Spleen (tissue), 11 donors: ENCODE measurements around the gene HOXB5. TPM values are rescaled to one million over a fixed set of nuclear protein-coding genes. Genes with fewer than 3 reads are reported as not detected.
A peak's percentile ranks its signal among the peaks of the same experiment; 100 is the strongest.

Source experiments
- DNase-seq: peaks from one replicate; pipeline ENCODE4 v3.0.0-alpha.2; 2020
- H3K27ac ChIP-seq, 8 donors: fragments of 200-600 bp; sonication (generic) in 7 of 8; 1 replicate in 4 of 8; 2 replicates in 4 of 8; pipeline versions ENCODE4 v1.5.0 to v1.8.0; 2016 to 2021; ENCODE audit warnings: inconsistent platforms in 4 of 8, mild to moderate bottlenecking in 4 of 8, moderate library complexity in 1 of 8
- H3K27me3 ChIP-seq, 7 donors: fragments of 200-600 bp; sonication (generic) in 6 of 7; replicated peaks in 1 of 7; 1 replicate in 4 of 7; 2 replicates in 3 of 7; pipeline versions ENCODE4 v1.5.0 to v1.8.0; 2016 to 2021; ENCODE audit warnings: inconsistent platforms in 3 of 7, mild to moderate bottlenecking in 1 of 7
- H3K36me3 ChIP-seq, 6 donors: fragments of 200-600 bp; sonication (generic) in 5 of 6; 1 replicate in 4 of 6; 2 replicates in 2 of 6; pipeline versions ENCODE4 v1.5.0 to v1.8.0; 2016 to 2021; ENCODE audit warnings: inconsistent platforms in 2 of 6
- H3K4me1 ChIP-seq, 6 donors: fragments of 200-600 bp; sonication (generic) in 5 of 6; 1 replicate in 3 of 6; 2 replicates in 3 of 6; pipeline versions ENCODE4 v1.5.0 to v1.8.0; 2016 to 2021; ENCODE audit warnings: inconsistent platforms in 3 of 6
- H3K4me3 ChIP-seq, 8 donors: fragments of 200-600 bp; sonication (generic) in 7 of 8; 1 replicate in 4 of 8; 2 replicates in 4 of 8; pipeline versions ENCODE4 v1.5.0 to v1.8.0; 2016 to 2021; ENCODE audit warnings: inconsistent platforms in 4 of 8, mild to moderate bottlenecking in 4 of 8, moderate library complexity in 2 of 8
- H3K9me3 ChIP-seq, 8 donors: fragments of 200-600 bp; sonication (generic) in 7 of 8; 1 replicate in 4 of 8; 2 replicates in 4 of 8; pipeline versions ENCODE4 v1.5.0 to v1.8.0; 2016 to 2021; ENCODE audit warnings: inconsistent platforms in 4 of 8
- CTCF ChIP-seq, 11 experiments: fragments of 200-600 bp in 7 of 11; fragments of 450-650 bp in 4 of 11; sonication (generic) in 4 of 11; IDR thresholded peaks in 8 of 11; conservative IDR thresholded peaks in 3 of 11; 1 replicate in 7 of 11; 2 replicates in 4 of 11; pipeline versions ENCODE4 v1.4.0 to v1.8.0; 2016 to 2021; ENCODE audit warnings: antibody characterized with exemption in 11 of 11, inconsistent platforms in 4 of 11, mild to moderate bottlenecking in 1 of 11
- POLR2A ChIP-seq, 3 donors: fragments of 450-650 bp; IDR thresholded peaks; one replicate each; pipeline ENCODE4 v1.5.1; 2017; ENCODE audit warnings: antibody characterized with exemption in 3 of 3, mild to moderate bottlenecking in 1 of 3
- POLR2AphosphoS5 ChIP-seq, 3 donors: sonication (generic); formaldehyde crosslinking; IDR thresholded peaks; one replicate each; pipeline ENCODE4 v1.5.1; 2017; ENCODE audit warnings: antibody characterized with exemption in 3 of 3
- WGBS, 5 donors: extraction: QIAGEN DNeasy Blood & Tissue Kit in 3 of 5; methylation state at CpG; one replicate each; pipeline versions ENCODE4 v1.1.5 to v1.1.7; 2013 to 2018; 5-methylcytosine and 5-hydroxymethylcytosine counted together
- intact Hi-C: fragments of 100-400 bp; cut with DNase I; formaldehyde crosslinking; loops from one replicate; pipeline ENCODE4 v1.15.0; 2023; ENCODE audit warnings: low total_unique reads
- polyA plus RNA-seq, 3 donors: library from polyadenylated mRNA; stranded (reverse); fragments of 200-250 nt; gene quantifications; one replicate each; pipeline ENCODE4 v1.2.1, GENCODE V29; 2013
- total RNA-seq, 7 donors: library from RNA; depleted of rRNA in 3 of 7; stranded (reverse); fragments of >200 nt in 3 of 7; fragmentation: NEBNext Ultra II Directional in 4 of 7; extraction: Animal tissue kit (Norgen Biotek cat#: 25700) in 4 of 7; gene quantifications; one replicate each; pipeline versions ENCODE4 v1.1.0 to v1.2.1, GENCODE V29; 2016 to 2021
- donor health status: healthy with polysubstance abuse.
- donor health status: DM: no; HTN: no; CAD: no; lungs with moderate emphysema.
- donor health status: DM: no; HTN: no; CAD: no.
- donor health status: Bipolar disorder and iron deficiency.
- donor health status: healthy.
- donor health status: DM: no; HTN: no; CAD: no.
- donor health status: DM: yes; HTN: yes; CAD: no.

HOXB5 gene
- total and polyA plus RNA-seq, 10 donors = 0.43 to 2.6 (median 1.1) TPM

- intact Hi-C loops = no loop called here
- H3K27ac ChIP-seq = peak overlapping the region in 4 of 8 donors; percentile 32 to 60 (median 55)
- no peaks in the 10 kb centered on the region for H3K36me3 ChIP-seq
- no peak for TF ChIP-seq POLR2A (IDR thresholded peaks at IDR 0.05)
- peak in 2 of 3 donors; percentile 15 to 55 for TF ChIP-seq POLR2AphosphoS5 (IDR thresholded peaks at IDR 0.05)
- no peaks in the 10 kb centered on the region for H3K9me3 ChIP-seq
- H3K27me3 ChIP-seq = peaks cover 0 to 100% (median 75%) of the 10 kb centered on the region in 7 donors
- 23 to 45% (median 30%) methylated on average over 21 of the region's 21 CpGs for WGBS, 5 donors
- H3K4me1 ChIP-seq = peaks cover 7 to 35% (median 12%) of the 10 kb centered on the region in 6 donors
- peak; percentile 45 for DNase-seq
- peak overlapping the region in 5 of 8 donors; percentile 19 to 62 (median 26) for H3K4me3 ChIP-seq
Measured at GRCh38 chr17:48603959-48604769, 10.6 kb upstream of the HOXB5 start.

DNA sequence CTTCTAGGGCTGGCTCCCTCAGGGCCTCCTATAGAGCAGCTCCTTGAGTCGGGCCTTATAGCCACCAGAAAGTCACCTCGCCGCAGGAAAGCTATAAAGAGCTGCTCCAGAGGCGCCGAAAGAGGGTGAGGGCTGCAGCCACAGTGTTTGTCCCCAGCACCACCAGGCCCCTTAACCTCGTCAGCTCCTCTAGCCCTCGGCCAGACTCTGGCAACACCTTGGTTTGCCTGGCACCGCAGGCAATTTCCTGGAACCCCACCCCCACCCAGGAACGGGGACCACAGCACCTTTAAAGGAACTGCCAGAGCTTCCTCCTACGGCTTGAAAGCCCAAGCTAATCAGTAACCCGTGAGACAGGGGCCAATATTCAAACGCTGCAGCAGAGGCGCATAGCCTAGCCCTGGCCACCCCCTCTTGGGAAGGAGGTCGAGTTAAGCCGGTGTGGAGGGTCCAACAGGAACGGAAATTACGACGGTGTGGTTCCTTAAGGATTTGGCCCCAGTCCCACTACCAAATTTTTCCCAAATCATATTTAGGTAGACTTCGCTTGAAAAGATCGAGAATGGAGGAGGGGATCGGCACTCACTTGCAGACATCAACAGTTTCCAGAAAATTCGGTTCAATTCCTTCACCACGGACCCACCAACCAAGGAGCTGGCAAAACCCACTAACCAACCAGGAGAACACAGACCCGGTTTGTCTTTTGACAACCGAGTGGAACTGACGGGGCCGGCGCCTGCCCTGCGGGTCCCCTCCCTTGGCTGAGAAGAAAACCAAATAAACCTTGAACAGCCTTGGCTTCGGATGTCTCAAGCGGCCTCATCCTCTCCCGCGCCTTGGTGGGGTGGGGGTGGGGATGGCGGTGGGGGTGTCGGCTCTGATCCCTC, 8.2 kb upstream of the HOXB5 start:
- H3K36me3 ChIP-seq = no peaks in the 10 kb centered on the region
- H3K4me1 ChIP-seq = peaks cover 16 to 57% (median 31%) of the 10 kb centered on the region in 6 donors
- intact Hi-C loops = no loop called here
- H3K9me3 ChIP-seq = no peaks in the 10 kb centered on the region
- peaks cover 2 to 100% (median 88%) of the 10 kb centered on the region in 7 donors for H3K27me3 ChIP-seq
- WGBS, 5 donors = 45 to 52% (median 48%) methylated on average over 35 of the region's 35 CpGs
- no peak for DNase-seq
- H3K27ac ChIP-seq = no peak overlapping the region
- H3K4me3 ChIP-seq = peak overlapping the region in 1 of 8 donors; percentile 62
- TF ChIP-seq CTCF (IDR thresholded peaks at IDR 0.05 in 8 of 11, conservative IDR thresholded peaks at IDR 0.05 in 3 of 11) (no peak), POLR2A (IDR thresholded peaks at IDR 0.05) (no peak), POLR2AphosphoS5 (IDR thresholded peaks at IDR 0.05) (no peak)

DNA sequence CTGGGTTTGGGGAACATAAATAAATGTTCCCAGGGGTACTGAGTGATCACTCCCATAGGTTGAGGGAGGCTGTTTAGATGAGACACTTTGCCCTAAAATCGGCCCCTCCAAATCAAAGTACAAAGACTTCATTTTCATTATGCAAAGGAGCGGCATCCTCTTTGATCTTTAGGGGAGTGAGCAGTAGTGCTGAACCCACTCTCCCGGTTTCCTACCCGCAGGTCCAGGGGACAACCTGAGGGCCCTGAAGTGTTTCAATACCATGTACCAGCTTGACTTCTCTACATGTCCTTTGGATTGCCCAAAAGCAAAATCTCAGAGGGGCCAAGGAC, 7.6 kb upstream of the HOXB5 start:
- Histone ChIP-seq H3K27me3 (peaks cover 2 to 100% (median 88%) of the 10 kb centered on the region in 7 donors), H3K36me3 (no peaks in the 10 kb centered on the region), H3K4me3 (no peak overlapping the region), H3K27ac (no peak overlapping the region), H3K4me1 (peaks cover 19 to 63% (median 37%) of the 10 kb centered on the region in 6 donors), H3K9me3 (no peaks in the 10 kb centered on the region)
- intact Hi-C loops = no loop called here
- WGBS, 5 donors = 83 to 96% (median 89%) methylated on average over 4 of the region's 4 CpGs
- no peak for DNase-seq
- TF ChIP-seq POLR2AphosphoS5 (IDR thresholded peaks at IDR 0.05) (no peak), POLR2A (IDR thresholded peaks at IDR 0.05) (no peak), CTCF (IDR thresholded peaks at IDR 0.05 in 8 of 11, conservative IDR thresholded peaks at IDR 0.05 in 3 of 11) (no peak)

DNA sequence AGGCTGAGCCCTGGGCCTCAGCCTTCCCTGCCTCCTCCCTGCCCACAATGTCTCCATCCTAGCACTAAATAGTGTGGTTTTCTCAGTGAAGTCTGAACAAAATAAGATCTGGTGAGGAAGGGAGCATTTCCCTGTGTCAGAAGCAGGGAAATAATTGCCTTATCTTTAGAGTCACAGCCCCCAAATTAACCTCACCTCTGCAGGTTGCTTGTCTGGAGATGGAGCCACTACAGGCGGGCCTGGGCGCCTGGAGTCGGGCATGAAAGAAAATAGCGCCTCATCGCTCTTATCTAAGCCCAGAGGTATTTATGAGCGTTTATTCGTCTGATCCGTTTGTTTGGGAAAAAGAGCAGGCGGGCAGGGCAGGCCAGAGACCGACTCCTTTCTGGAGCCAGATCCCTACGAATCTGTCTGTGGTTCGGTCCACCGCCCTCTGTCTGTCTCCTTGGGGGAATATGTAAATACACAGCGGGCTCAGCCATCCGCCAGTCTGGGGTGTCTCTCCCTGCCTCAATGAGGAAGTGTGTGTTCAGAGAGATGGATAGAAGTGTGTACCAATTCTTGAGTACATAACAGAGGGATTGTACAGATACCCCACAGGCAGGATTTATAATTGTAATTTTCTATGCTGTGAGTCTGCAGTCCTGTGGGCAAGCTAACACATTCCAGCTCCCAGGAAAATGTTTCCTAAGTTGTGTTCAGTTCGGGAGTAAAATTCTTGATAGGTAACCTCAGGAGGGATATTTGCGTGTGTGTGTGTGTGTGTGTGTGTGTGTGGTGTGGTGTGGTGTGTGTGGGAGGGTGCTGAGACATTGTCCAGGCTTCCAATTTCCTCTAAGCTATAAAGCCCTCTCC, 6.9 kb upstream of the HOXB5 start:
- H3K36me3 ChIP-seq = no peaks in the 10 kb centered on the region
- H3K27me3 ChIP-seq = peaks cover 2 to 100% (median 91%) of the 10 kb centered on the region in 7 donors

More for the DNA sequence above, 6.9 kb upstream of the HOXB5 start:
- Histone ChIP-seq H3K4me3 (no peak overlapping the region), H3K9me3 (no peaks in the 10 kb centered on the region), H3K4me1 (peaks cover 22 to 70% (median 41%) of the 10 kb centered on the region in 6 donors), H3K27ac (no peak overlapping the region)
- intact Hi-C loops = no loop called here
- no peak for TF ChIP-seq POLR2A (IDR thresholded peaks at IDR 0.05)
- no peak for TF ChIP-seq POLR2AphosphoS5 (IDR thresholded peaks at IDR 0.05)
- TF ChIP-seq CTCF (IDR thresholded peaks at IDR 0.05 in 8 of 11, conservative IDR thresholded peaks at IDR 0.05 in 3 of 11) = no peak
- no peak for DNase-seq
- WGBS, 5 donors = 85 to 93% (median 87%) methylated on average over 17 of the region's 17 CpGs
